Endothelial cell (in vitro differentiated cells): ENCODE results near the gene IFT122. TPM values are rescaled to one million over a fixed set of nuclear protein-coding genes. Genes with fewer than 3 reads are reported as not detected.

Experiments used
- DNase-seq: peaks from one replicate; pipeline ENCODE4 v3.0.0; 2021; ENCODE audit warnings: low spot score
- H3K27ac Mint-ChIP-seq: one replicate; pipeline ENCODE4 v1.8.0; 2021; ENCODE audit warnings: mixed read lengths, inconsistent platforms; ENCODE audit not compliant: unreplicated experiment
- H3K27me3 Mint-ChIP-seq: one replicate; pipeline ENCODE4 v1.8.0; 2021; ENCODE audit warnings: mild to moderate bottlenecking, moderate library complexity, mixed read lengths, inconsistent platforms; ENCODE audit not compliant: unreplicated experiment
- H3K36me3 Mint-ChIP-seq: one replicate; pipeline ENCODE4 v1.8.0; 2021; ENCODE audit warnings: mild to moderate bottlenecking, low read depth, mixed read lengths, inconsistent platforms; ENCODE audit not compliant: unreplicated experiment
- H3K4me1 Mint-ChIP-seq: one replicate; pipeline ENCODE4 v1.8.0; 2021; ENCODE audit warnings: mild to moderate bottlenecking, mixed read lengths, inconsistent platforms; ENCODE audit not compliant: unreplicated experiment
- H3K4me3 Mint-ChIP-seq: one replicate; pipeline ENCODE4 v1.8.0; 2021; ENCODE audit warnings: mild to moderate bottlenecking, mixed read lengths, inconsistent platforms; ENCODE audit not compliant: unreplicated experiment
- H3K9me3 Mint-ChIP-seq: one replicate; pipeline ENCODE4 v1.8.0; 2021; ENCODE audit warnings: mixed read lengths, inconsistent platforms; ENCODE audit not compliant: unreplicated experiment
- CTCF ChIP-seq: fragments of 200-600 bp; sonication (generic); IDR thresholded peaks from one replicate; pipeline ENCODE4 v1.5.0; 2021; ENCODE audit warnings: antibody characterized with exemption; ENCODE audit not compliant: unreplicated experiment
- total RNA-seq: library from RNA; stranded (reverse); fragmentation: NEBNext Ultra II Directional; extraction: Animal tissue kit (Norgen Biotek cat#: 25700); gene quantifications from one replicate; pipeline ENCODE4 v1.2.1, GENCODE V29; 2021; ENCODE audit not compliant: unreplicated experiment

The IFT122 gene
- total RNA-seq, 1 donor from 2014 or later, result 25.1 TPM

GRCh38 chr3:129403450-129403849, 36.6 kb upstream of the IFT122 start:
- H3K4me1 Mint-ChIP-seq, result peaks cover 10% of the 10 kb centered on the region
- no peak overlapping the region for H3K4me3 Mint-ChIP-seq
- peaks cover 5% of the 10 kb centered on the region for H3K27me3 Mint-ChIP-seq
- H3K27ac Mint-ChIP-seq, result no peak overlapping the region
- H3K36me3 Mint-ChIP-seq, result peaks cover 4% of the 10 kb centered on the region
- DNase-seq, result no peak
- TF ChIP-seq CTCF, result no peak
- H3K9me3 Mint-ChIP-seq, result no peaks in the 10 kb centered on the region

DNA sequence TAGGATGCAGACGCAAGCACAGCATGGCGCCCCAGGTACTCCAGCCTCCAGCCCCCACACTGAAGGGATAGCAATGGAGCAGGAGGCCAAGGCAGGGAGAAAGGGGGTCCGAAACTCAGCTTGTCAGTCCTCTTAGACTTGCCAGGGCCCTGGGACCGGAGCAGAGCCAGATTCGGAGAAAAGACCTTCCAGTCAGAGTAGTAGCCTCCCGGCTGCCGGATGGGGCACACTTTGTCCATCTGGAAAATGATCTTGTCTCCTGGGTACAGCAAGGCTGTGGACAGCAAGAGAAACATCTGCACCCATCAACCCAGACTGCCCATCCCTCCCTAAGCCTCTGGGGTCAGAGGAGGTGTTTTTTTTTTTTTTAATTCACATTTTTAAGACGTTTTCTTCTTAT, 35.9 kb upstream of the IFT122 start:
- H3K4me1 Mint-ChIP-seq, result peaks cover 5% of the 10 kb centered on the region
- TF ChIP-seq CTCF, result no peak

DNA sequence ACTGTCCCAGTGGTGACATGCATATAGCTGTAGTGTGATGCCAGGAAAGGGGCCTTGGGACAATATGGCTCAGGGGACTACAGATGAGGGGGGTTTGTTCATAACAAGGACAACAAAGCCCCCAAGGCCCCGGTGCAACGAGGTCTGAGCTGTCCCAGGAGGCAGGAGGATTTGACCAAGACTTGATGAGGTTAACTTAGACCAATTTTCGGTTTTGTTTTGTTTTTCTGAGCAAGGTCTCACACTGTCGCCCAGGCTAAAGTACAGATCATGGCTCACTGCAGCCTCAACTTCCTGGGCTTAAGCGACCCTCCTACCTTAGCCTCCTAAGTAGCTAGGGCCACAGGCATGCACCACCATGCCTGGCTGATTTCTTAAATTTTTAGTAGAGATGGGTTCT, 35.4 kb upstream of the IFT122 start:
- H3K36me3 Mint-ChIP-seq, result no peaks in the 10 kb centered on the region
- no peak overlapping the region for H3K27ac Mint-ChIP-seq
- H3K4me1 Mint-ChIP-seq, result no peaks in the 10 kb centered on the region
- no peaks in the 10 kb centered on the region for H3K9me3 Mint-ChIP-seq
- no peak overlapping the region for H3K4me3 Mint-ChIP-seq
- peaks cover 5% of the 10 kb centered on the region for H3K27me3 Mint-ChIP-seq
- TF ChIP-seq CTCF, result no peak
- no peak for DNase-seq

More for the DNA sequence above, 35.9 kb upstream of the IFT122 start:
- Mint-ChIP-seq H3K27me3 (peaks cover 5% of the 10 kb centered on the region), H3K4me3 (no peak overlapping the region), H3K9me3 (no peaks in the 10 kb centered on the region), H3K27ac (no peak overlapping the region), H3K36me3 (peaks cover 4% of the 10 kb centered on the region)
- no peak for DNase-seq

DNA sequence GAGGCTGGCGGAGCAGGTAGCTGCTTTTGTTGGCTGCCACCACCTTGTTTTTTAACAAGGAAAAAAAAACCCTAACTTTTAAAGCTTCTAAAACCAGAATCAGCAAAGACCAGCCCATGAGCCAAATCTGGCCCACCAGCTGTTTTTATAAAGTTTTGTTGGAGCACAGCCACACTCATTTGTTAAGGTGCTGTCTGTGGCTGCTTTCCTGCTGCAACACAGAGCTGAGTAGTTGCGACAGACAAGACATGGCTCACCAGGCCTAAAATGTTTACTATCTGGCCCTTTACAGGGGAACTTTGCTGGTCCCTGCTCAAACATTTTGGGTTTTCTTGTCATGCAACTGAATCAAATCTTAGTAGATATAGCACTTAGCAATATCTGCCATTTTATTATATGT, 30.5 kb upstream of the IFT122 start:
- H3K4me1 Mint-ChIP-seq, result peaks cover 7% of the 10 kb centered on the region
- no peak for TF ChIP-seq CTCF
- H3K9me3 Mint-ChIP-seq, result no peaks in the 10 kb centered on the region
- no peak overlapping the region for H3K27ac Mint-ChIP-seq
- no peaks in the 10 kb centered on the region for H3K36me3 Mint-ChIP-seq
- no peak overlapping the region for H3K4me3 Mint-ChIP-seq
- peaks cover 5% of the 10 kb centered on the region for H3K27me3 Mint-ChIP-seq
- DNase-seq, result no peak

DNA sequence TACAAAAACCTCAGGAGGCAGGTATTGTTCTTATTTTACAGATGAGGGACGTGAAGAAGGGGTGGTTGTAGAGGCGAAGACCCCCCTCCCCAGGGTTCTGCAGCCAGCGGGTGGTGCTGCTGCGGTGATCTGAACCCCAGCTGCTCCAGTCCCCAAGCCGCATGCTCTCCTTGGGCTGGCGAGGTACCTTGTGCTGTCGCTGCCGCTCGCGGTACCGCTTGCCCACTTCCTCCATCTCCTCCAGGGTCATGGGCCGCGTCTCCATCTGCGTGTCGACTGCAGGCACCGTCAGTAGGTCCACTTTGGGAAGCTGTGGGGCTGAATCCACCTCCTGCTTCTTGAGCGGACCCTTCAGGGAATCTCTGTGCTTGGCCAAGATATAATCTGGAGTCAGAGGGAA, 29.1 kb upstream of the IFT122 start:
- TF ChIP-seq CTCF, result no peak
- Mint-ChIP-seq H3K36me3 (no peaks in the 10 kb centered on the region), H3K9me3 (no peaks in the 10 kb centered on the region), H3K4me3 (no peak overlapping the region), H3K4me1 (peaks cover 10% of the 10 kb centered on the region), H3K27ac (no peak overlapping the region), H3K27me3 (peaks cover 5% of the 10 kb centered on the region)
- no peak for DNase-seq
